Vagina (tissue), 2 donors: ENCODE data around the gene HTRA2.

Experiments
- CTCF ChIP-seq, 3 experiments: fragments of 450-650 bp in 2 of 3; fragments of 200-600 bp in 1 of 3; sonication (generic) in 1 of 3; IDR thresholded peaks; one replicate each; pipeline ENCODE4 v1.5.1; 2017 to 2019; ENCODE audit warnings: antibody characterized with exemption in 3 of 3, mild to moderate bottlenecking in 2 of 3, moderate library complexity in 2 of 3
- POLR2A ChIP-seq, 2 donors: fragments of 450-650 bp; IDR thresholded peaks; one replicate each; pipeline ENCODE4 v1.6.1; 2017; ENCODE audit warnings: antibody characterized with exemption in 2 of 2, mild to moderate bottlenecking in 2 of 2, moderate library complexity in 2 of 2
- POLR2AphosphoS5 ChIP-seq, 2 donors: sonication (generic); formaldehyde crosslinking; IDR thresholded peaks; one replicate each; pipeline ENCODE4 v1.9.0; 2017; ENCODE audit warnings: antibody characterized with exemption in 2 of 2, mild to moderate bottlenecking in 2 of 2, low read depth in 1 of 2; ENCODE audit not compliant: insufficient read depth in 1 of 2

- TF ChIP-seq POLR2A (IDR thresholded peaks at IDR 0.05) (no peak), CTCF (IDR thresholded peaks at IDR 0.05) (no peak), POLR2AphosphoS5 (IDR thresholded peaks at IDR 0.05; ENCODE audit: insufficient read depth in 1 of 2, low read depth in 1 of 2) (no peak)
Measured at GRCh38 chr2:74525717-74526648, 3.8 kb upstream of the HTRA2 start, which contains the start of gene DQX1.
